HG03159 (cell line): Measurements from ENCODE around the gene GPHN.
"Not testable (repeated sequence)": the region's sequence is repeated elsewhere in the genome, so short reads cannot be mapped to it uniquely, and the experiment has no call there.

ENCODE experiments used
- ATAC-seq: cut with Tn5 transposase; IDR thresholded peaks from one replicate; pipeline ENCODE4 v1.9.1; 2021; ENCODE audit warnings: mild to moderate bottlenecking, moderate library complexity; ENCODE audit not compliant: unreplicated experiment

GPHN gene

GRCh38 chr14:66501592-66501991 lies 6.4 kb upstream of the GPHN start:
- ATAC-seq, result no peak

- ATAC-seq, result not testable (repeated sequence)
These were observed 5.1 kb upstream of the GPHN start for GRCh38 chr14:66502836-66503235.

- no peak for ATAC-seq
These were observed 4.4 kb upstream of the GPHN start for GRCh38 chr14:66503532-66503931.

GRCh38 chr14:66507181-66507721 lies 696 bp upstream of the GPHN start:
- ATAC-seq, result peak; percentile 16

- ATAC-seq, result no peak
These were observed 549 bp downstream of the GPHN start for GRCh38 chr14:66508547-66508845.

GRCh38 chr14:66508846-66509621 lies 1.1 kb downstream of the GPHN start:
- ATAC-seq, result peak; percentile 18

- ATAC-seq, result no peak
These were observed 1.9 kb downstream of the GPHN start for GRCh38 chr14:66509874-66510273.

GRCh38 chr14:66511849-66512248 lies 3.9 kb downstream of the GPHN start:
- no peak for ATAC-seq

GRCh38 chr14:66514213-66514612 lies 6.3 kb downstream of the GPHN start:
- ATAC-seq, result no peak

GRCh38 chr14:66530526-66530925 lies 22.6 kb downstream of the GPHN start:
- ATAC-seq, result no peak

GRCh38 chr14:66539034-66539433 lies 31.1 kb downstream of the GPHN start:
- no peak for ATAC-seq

- ATAC-seq, result no peak
These were observed 32.1 kb downstream of the GPHN start for GRCh38 chr14:66540038-66540437.

- no peak for ATAC-seq
These were observed 33.7 kb downstream of the GPHN start for GRCh38 chr14:66541627-66542026.

- ATAC-seq, result no peak
These were observed 36.0 kb downstream of the GPHN start for GRCh38 chr14:66543996-66544395.

GRCh38 chr14:66545191-66545590 lies 37.2 kb downstream of the GPHN start:
- not testable (repeated sequence) for ATAC-seq

- ATAC-seq, result not testable (repeated sequence)
These were observed 37.8 kb downstream of the GPHN start for GRCh38 chr14:66545751-66546150.

GRCh38 chr14:66563731-66564130 lies 55.8 kb downstream of the GPHN start:
- ATAC-seq, result no peak

GRCh38 chr14:66568220-66568619 lies 60.3 kb downstream of the GPHN start:
- ATAC-seq, result no peak

GRCh38 chr14:66572826-66573225 lies 64.9 kb downstream of the GPHN start:
- no peak for ATAC-seq

GRCh38 chr14:66575014-66575413 lies 67.1 kb downstream of the GPHN start:
- ATAC-seq, result no peak

GRCh38 chr14:66575939-66576338 lies 68.0 kb downstream of the GPHN start:
- ATAC-seq, result no peak

- not testable (repeated sequence) for ATAC-seq
These were observed 79.8 kb downstream of the GPHN start for GRCh38 chr14:66587753-66588152.

GRCh38 chr14:66595394-66595793 lies 87.4 kb downstream of the GPHN start:
- no peak for ATAC-seq
